ENCODE results near the gene COQ8A.

DNA sequence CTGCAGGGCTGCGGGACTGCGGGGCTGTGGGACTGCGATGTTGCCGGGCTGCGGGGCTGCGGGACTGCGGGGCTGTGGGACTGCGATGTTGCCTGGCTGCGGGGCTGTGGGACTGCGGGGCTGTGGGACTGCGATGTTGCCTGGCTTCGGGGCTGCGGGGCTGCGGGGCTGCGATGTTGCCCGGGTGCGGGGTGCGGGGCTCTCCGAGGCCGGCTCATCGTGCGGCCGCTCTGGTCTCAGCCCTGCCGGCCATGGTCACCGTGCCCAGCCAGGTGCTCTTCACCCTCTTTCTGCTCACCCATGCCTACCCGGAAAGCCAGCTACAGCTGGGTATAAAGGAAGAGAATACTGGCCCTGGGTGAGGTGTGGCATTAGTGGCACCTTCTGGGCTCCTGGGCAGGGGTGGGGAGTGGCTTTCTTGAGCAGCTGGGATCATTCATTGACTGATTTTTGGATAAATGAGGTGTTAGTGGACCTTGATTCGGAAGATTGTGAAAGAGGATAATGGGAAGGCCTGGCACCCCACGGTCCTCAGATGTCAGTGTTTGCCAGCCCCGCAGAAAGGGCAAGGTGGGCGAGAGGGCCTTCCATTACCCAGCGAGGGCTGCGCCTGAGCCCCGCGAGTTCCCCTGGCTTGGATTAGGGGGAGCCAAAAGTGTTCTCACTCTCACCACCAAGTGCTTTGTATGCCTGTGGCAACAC, 36.3 kb downstream of the COQ8A start:
- no peak for TF ChIP-seq ZNF274 (IDR thresholded peaks at IDR 0.05; ENCODE audit: low read depth, low read length)
- TF ChIP-seq YY1 (IDR thresholded peaks at IDR 0.05; ENCODE audit: insufficient read depth, insufficient read length), result no peak
